NCI-H2227 treated with DMSO at 0.1 percent for 48 hours (cell line): Measurements from ENCODE around the gene CCDC12.
A peak's percentile ranks its signal among the peaks of the same experiment; 100 is the strongest.
"Not testable (repeated sequence)": the region's sequence is repeated elsewhere in the genome, so short reads cannot be mapped to it uniquely, and the experiment has no call there.

Experiments used
- DNase-seq: peaks from one replicate; lab custom pipeline; 2025; lab: John Stamatoyannopoulos, UW

CCDC12 gene

GRCh38 chr3:46979958-46980497, 3.5 kb upstream of the CCDC12 start:
- no peak for DNase-seq

DNA sequence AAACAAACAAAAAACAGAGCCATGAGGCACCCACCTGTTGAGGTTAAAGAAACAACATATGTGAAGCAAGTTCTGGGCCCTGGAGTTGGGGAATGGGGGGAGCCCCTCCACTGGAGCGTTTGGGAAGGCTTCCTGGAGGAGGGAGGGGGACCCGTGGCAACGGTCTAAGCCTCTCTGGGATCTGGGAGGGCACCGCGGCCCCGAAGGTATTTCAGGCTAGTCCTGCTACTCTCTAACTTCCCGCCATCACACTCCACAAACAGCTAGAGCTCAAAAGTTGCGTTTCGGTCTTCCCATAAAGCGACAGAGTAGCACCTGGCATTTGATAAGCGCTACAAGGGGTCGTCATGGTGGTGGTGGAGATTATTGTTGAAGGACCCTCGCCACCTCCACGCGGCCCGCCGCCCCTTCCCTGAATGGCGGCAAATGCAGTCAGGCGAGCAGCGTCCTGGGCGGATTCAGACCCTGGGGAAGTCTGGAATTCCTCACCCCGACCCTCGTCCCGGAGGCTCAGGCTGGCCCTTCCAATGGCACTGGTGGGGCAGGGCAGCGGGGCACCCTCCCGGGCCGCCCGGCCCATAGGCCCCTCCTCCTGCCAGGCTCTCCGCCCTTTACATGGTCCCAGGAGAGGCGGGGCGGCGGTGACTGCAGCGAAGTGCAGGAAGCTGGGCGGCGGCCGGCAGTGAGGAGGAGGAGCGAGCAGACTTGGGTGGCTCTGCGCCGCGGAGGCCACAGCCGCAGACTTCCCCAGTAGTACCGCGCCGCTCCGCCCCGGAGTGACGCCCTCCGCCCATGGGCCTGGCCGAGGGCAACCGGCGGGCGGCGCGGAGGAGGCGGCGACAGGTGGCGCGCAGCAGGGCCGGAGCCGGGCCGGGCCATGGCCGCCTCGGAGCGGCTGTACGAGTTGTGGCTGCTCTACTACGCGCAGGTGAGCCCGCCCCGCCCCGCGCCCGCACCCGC, 2.7 kb upstream of the CCDC12 start, which contains the start of gene NBEAL2:
NBEAL2 (plus strand) TSS at position 682 of the 960 bp plus-strand sequence; CDS start at position 878, 196 bp downstream.
- DNase-seq = peak; percentile 68

DNA sequence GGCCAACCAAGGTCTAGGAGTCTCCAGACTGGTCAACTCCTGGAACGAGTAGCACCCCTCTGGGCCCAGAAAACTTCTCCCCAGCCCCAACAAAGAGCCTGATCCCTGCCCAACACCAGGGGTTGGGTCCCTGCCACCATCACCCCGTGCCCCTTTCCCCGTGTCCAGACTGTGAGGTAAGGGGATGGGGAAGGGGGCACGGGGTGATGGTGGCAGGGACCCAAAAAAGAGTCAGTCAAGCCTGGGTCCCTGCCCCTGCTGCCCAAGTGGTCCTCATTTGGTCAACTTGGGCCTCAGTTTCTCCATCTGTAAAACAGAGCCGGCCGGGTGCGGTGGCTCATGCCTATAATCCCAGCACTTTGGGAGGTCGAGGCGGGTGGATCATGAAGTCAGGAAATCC, 1.8 kb upstream of the CCDC12 start:
- no peak for DNase-seq

- DNase-seq = no peak
These were observed 1.3 kb upstream of the CCDC12 start for GRCh38 chr3:46977811-46978195.

DNA sequence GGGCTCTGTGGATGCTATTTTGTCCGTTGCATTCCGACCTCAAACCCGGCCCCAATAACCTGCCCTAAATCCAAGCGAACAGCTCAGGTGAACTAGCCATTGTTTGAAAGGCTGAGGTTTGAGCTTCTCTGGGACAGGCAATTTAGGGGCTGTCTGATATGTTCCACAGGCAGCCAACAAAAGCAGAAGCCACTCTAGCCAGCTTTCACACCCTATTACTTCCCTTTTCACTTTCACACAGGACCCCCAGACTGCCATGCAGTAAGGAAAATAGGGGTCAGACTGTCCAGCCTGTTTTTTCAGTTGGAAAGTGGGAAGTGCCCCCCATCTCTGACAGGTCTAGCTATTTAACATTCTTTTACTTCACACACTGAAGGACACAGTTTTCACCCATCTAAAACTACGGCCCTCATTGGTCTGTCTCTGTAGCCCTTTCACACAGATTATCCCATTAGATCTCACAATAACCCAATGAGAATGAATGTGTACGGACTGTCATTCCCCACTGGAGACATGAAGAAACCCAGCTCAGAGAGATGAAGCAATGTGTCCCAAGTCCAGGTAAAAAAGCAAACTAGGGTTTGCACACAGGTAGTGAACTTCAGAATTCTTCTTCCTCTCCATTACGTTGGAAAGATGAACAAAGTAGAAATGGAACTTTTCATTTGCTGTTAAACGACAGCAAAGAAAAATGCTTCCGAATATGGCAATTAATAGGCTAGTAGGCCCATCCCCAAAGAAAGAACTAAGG, 1.9 kb downstream of the CCDC12 start:
- DNase-seq = no peak

DNA sequence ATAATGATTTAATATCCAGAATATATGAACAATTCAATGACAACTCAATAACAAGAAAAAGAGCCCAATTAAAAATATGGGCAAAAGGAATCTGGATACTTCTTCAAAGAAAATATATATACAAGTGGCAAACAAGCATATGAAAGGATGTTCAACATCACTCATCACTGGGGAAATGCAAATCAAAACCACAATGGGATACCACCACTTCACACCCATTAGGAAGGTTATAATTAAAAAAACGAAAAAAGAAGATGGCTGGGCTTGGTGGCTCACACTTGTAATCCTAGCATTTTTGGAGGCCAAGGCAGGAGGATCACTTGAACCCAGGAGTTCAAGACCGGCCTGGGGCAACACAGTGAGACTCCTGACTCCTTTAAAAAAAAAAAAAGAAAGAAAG, 4.1 kb downstream of the CCDC12 start:
- DNase-seq = no peak

DNA sequence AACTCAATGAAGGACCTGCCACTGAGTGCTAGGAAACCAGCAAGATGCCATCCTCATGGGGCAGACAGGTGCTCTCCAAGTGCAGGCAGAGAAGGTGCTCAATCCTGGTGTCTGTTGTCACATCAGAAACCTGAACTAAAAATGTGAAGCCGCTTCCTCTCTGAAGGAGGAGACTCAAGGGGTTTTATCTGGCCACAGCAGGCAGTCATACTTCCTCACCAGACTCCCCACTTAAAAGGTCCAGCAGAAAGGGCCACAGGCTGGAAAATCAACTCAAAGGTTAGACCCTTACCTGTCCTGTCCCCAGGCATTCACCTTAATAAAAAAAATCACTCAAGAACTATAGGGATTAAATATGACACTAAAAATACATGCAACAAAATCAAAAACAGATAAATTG, 4.8 kb downstream of the CCDC12 start:
- DNase-seq = no peak

DNA sequence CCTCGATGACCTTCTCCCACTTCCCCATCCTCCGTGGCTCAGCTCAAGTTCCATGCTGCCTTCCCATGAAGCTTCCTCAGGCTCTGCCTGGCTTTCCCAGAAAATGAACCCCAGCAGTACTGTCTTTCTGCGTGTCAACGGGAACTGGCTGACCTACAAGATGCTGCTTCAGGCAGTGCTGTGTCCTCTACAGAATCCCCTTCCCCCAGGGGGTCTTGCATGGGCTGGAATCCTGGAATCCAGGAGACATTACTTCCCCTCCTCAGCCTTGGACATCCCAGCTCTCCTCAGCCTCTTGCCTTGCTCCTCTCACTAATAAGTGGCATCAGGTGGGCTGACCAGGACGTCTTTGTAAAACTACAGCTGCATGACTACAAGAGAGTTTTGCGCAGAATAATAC, 5.4 kb downstream of the CCDC12 start:
- no peak for DNase-seq

GRCh38 chr3:46970391-46971091, 6.0 kb downstream of the CCDC12 start:
- DNase-seq = no peak

DNA sequence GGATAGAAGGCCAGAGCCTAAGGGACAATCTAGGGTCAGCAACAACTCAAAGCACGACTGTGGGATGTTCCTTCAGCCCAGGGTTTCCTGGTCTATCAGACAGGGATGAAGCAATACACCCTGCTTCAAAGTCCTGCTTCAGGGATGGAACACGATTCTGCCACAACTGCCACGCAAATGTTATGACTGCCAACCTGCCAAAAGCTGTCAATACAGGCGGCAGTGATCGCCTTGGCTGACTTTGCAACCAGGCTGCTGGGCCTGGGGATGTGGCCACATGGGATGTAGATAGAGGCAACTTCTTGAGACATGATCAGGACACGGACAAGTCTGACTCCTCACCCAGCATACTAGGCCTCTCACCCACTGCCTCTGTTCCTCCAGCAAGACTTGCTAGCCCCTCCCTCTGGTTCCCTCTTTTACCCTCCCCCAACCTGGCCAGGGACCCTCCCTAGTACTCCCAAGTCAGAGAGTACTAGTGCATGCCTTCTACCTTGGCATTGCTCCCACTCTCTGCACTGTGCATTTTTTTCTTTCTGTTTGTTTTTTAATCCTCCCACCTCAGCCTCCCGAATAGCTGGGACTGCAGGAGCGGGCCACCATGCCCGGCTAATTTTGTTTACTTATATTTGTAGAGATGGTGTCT, 7.6 kb downstream of the CCDC12 start:
- DNase-seq = no peak

- no peak for DNase-seq
These were observed 9.7 kb downstream of the CCDC12 start for GRCh38 chr3:46966811-46967210.

- no peak for DNase-seq
These were observed 11.4 kb downstream of the CCDC12 start for GRCh38 chr3:46965151-46965550.

GRCh38 chr3:46964038-46964590, 12.4 kb downstream of the CCDC12 start:
- DNase-seq = not testable (repeated sequence)

DNA sequence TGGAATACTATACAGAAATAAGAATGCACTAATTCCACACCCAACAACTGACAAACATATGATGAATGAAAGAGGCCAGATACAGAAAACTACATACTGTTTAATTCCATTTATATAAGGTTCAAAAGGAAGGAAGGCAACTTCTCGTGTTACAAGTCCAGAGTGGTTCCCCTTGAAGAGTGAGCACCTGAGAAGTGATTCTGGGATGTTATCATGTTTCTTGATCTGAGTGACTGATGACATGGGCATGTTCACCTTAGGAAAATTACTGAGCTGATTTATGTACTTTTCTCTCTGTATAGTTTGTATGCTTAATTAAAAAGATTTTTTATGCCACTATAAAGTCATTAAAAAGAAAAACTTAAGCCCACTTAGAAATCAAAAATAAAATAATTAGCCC, 13.6 kb downstream of the CCDC12 start:
- DNase-seq = no peak

DNA sequence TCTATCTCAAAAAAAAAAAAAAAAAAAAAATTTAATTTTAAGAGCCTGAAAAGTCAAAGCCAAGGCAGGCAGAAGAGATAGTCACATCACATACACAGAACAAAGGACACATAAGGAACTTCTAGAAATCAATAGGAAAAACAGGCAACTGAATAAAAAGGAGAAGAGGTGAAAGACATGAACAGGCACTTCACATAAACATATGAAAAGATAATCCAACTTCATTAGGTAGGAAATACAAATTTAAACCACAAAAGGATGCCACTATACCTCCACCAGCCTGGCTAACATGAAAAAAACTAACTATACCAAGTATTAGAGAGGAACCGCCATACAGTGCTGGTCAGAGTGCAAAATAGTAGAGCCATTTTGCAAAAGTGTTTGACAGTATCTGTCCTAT, 14.1 kb downstream of the CCDC12 start:
- DNase-seq = no peak

DNA sequence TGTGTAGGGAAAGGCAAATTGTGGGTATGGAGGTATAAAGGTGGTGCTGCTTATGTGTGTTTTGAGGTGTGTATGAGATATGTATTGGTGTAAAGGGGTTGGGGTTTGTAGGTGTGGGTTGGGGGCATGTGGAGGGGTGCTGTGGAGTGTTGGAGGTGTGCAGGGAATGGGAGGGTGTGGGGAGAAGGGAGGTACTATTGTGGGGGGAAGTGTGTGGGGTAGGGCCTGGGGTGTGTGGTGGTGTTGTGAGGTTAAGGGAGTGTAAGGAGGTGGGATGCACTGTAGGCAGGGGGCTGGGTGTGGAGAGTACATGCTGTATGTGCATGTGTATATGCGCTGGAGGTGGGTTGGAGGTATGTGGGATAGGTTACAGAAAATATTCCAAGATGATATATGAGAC, 15.7 kb downstream of the CCDC12 start:
- no peak for DNase-seq

GRCh38 chr3:46960081-46960701, 16.4 kb downstream of the CCDC12 start:
- no peak for DNase-seq

- no peak for DNase-seq
These were observed 17.4 kb downstream of the CCDC12 start for GRCh38 chr3:46959161-46959511.

GRCh38 chr3:46958467-46959160, 17.9 kb downstream of the CCDC12 start:
- DNase-seq = no peak

DNA sequence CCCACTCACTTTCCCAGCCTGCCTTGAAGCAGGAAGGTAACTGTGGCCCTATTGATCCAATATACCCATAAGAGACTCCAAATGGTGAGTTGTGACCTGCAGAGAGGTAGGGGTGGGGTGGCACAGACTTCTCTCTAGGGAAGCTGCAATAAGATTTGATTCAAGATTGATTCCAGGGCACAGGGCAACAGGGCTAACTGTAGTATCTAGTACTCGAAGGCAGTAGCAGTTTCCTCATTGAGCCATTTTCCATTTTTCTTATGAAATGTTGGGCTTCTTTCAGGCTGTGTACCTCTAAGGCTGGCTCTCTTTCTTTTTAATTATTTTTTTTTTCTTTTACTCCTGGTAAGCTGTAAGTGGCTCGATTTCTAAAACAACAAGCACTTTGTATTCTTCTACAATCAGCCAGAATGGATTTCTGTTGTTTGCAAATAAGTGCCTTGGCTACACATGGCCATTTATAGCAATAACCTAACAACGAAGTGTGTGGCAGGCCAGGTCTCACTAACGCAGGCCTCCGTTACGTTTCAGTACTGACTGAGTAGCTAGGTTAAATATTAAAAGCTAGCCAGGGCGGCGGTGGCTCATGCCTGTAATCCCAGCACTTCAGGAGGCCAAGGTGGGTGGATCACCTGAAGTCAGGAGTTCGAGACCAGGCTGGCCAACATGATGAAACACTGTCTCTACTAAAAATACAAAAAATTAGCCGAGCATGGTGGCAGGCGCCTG, 19.3 kb downstream of the CCDC12 start:
- DNase-seq = no peak
